M059J (cell line): ENCODE measurements around the gene ABCF1. TPM values are rescaled to one million over a fixed set of nuclear protein-coding genes. Genes with fewer than 3 reads are reported as not detected.
"Not testable (repeated sequence)": the region's sequence is repeated elsewhere in the genome, so short reads cannot be mapped to it uniquely, and the experiment has no call there.

Source experiments
- DNase-seq: peaks from one replicate; pipeline ENCODE4 v3.0.0-alpha.2; 2012; ENCODE audit warnings: low read depth
- total RNA-seq: library from RNA; depleted of rRNA; stranded (reverse); fragments of >200 nt; shearing (Covaris generic); gene quantifications from 2 replicates; pipeline ENCODE4 v1.2.3, GENCODE V29; 2014; rRNA removed

The ABCF1 gene
- 56.3 and 95.3 TPM in 2 replicates for total RNA-seq

GRCh38 chr6:30571075-30571761 lies at the start of gene ABCF1:
TSS of gene ABCF1 (plus strand) at chr6:30571442. CDS start at chr6:30571488, 46 bp downstream.
- peak; percentile 97 for DNase-seq

- DNase-seq = peak; percentile 68
These were observed 49.3 kb upstream of the ABCF1 start for GRCh38 chr6:30521952-30522351.

GRCh38 chr6:30526444-30526843 lies 44.8 kb upstream of the ABCF1 start:
- DNase-seq = not testable (repeated sequence)

- not testable (repeated sequence) for DNase-seq
These were observed 41.8 kb upstream of the ABCF1 start for GRCh38 chr6:30529349-30529875.

DNA sequence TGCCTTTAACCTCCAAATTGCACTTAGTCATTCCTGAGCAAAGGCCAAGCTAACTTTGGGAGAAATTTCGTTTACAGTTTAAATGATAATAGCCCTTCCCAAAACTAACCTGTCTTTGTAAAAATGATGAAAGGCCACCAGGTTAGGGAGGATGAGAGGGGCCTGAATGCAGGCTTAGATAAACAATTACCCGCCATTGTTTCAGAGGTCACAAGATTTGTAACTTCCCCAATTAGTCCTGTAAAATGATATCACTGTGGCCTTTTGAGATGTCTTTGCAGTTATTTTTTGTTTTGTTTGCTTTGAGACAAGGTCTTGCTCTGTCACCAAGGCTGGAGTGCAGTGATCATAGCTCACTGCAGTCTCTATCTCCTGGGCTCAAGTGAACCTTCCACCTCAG lies 41.2 kb upstream of the ABCF1 start:
- no peak for DNase-seq

DNA sequence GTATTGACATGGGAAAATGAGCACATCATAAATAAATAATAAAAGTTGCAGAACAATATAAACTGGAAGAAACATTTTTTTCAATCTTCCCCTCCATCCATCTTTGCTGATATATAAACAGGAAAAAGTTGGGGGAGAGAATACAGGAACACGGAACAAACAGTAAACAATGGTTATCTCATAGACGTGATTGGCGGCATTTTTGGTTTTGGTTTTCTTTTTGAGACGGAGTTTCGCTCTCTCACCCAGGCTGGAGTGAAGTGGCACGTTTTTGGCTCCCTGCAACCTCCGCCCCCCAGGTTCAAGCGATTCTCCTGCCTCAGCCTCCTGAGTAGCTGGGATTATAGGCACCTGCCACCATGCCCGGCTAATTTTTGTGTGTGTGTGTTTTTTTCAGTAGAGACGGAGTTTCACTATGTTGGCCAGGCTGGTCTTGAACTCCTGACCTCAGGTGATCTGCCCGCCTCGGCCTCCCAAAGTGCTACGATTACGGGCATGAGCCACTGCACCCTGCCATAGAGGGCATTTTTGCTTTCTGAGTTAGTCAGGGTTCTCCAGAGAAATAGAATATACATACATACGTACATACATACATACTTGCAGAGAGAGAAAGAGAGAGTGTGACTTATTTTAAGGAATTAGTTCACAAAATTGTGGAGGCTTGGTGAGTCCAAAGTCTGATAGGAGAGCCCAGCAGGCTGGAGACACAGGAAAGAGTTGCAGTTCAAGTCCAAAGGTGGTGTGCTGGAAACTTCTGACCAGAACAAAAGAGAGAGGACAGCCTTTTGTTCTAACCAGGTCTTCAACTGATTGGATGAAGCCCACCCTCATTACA lies 37.6 kb upstream of the ABCF1 start:
- DNase-seq = no peak

DNA sequence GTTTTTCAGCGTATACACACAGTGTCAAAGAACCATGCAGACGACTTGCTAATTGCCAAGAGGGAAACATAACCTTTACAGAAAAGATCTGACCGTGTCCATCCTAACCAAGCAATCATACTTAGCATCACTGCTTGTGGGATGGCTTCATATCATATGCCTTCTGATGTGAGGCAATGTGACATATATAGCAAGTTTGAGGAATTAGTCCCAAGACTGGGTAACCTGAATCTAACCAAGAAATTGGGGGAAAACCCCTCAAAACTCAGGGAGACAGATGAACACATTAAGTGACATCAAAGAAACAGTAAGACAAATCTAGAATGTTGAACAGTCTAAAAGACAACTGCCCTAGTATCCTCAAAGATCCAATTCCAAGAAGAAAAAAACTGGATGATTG lies 33.3 kb upstream of the ABCF1 start:
- no peak for DNase-seq

- DNase-seq = peak; percentile 83
These were observed 29.5 kb upstream of the ABCF1 start for GRCh38 chr6:30541515-30542403.

GRCh38 chr6:30542404-30542725 lies 28.9 kb upstream of the ABCF1 start:
- DNase-seq = no peak

- no peak for DNase-seq
These were observed 28.3 kb upstream of the ABCF1 start for GRCh38 chr6:30542915-30543314.

DNA sequence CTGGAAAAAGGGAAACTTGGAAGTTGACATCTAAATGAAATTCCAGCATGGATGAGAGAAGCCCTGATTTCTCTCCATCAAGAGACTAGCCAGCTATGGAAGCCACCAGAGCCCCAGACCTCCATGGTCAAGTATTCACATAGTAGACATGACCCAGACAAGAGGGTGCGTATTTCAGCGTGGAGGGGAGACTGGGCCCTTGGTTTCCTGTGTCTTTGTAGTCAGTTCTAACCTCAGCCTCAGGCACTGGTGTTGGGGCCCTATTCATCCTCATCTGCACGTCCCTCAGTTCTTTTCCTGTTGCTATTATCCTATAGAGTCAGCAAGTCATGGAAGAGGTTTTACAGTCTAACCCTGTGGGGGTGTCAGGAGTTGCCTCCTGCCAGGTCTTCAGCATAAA lies 27.4 kb upstream of the ABCF1 start:
- no peak for DNase-seq

DNA sequence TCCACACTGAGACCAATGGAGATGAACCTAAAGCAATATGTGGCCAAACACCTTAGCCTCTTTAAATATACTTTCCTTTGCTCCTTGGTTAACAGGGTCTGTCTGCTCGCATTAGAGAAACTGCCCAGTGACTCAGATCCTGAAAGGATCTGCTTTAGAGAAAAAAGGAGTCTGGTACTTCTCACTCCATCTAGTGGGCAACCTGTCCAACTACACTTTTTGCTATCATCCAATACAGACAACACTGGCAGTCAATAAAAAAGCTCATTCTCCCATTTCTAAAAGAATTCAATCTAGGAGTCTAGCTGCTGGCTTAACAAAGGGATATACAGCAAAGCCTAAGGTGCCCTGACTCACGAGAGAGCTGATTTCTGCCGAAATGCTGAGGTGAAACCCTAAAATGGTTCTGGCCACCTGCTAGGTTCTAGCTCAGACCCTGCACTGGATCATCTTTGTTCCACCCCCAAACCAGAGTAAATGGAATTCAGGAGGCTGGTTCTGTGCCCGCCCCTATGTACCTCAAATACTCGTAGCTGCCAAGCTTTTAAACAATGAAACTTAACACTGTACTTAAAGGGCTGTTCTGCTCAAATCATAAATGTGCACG lies 26.5 kb upstream of the ABCF1 start:
- DNase-seq = peak; percentile 84

- DNase-seq = no peak
These were observed 23.8 kb upstream of the ABCF1 start for GRCh38 chr6:30547454-30547853.

GRCh38 chr6:30548375-30548774 lies 22.9 kb upstream of the ABCF1 start:
- DNase-seq = peak; percentile 77

DNA sequence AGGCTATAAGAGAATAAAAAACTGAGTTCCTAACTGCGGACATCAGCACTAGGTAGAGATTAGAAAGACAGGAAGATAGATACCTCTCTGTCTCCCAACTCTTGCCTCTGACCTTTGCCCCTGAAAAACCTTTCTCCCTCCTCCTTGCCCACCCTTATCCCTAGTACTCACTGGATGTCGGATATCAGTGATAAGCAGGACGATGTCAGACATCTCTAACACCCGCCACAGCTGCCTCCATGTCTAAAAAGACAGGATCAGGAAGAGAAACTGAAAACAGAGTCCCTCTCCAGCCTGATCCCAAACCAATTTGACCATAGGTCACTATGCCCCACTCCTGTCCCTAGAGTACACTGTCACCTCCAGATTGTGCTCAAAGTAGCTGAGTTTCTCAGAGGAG lies 16.8 kb upstream of the ABCF1 start:
- DNase-seq = no peak

DNA sequence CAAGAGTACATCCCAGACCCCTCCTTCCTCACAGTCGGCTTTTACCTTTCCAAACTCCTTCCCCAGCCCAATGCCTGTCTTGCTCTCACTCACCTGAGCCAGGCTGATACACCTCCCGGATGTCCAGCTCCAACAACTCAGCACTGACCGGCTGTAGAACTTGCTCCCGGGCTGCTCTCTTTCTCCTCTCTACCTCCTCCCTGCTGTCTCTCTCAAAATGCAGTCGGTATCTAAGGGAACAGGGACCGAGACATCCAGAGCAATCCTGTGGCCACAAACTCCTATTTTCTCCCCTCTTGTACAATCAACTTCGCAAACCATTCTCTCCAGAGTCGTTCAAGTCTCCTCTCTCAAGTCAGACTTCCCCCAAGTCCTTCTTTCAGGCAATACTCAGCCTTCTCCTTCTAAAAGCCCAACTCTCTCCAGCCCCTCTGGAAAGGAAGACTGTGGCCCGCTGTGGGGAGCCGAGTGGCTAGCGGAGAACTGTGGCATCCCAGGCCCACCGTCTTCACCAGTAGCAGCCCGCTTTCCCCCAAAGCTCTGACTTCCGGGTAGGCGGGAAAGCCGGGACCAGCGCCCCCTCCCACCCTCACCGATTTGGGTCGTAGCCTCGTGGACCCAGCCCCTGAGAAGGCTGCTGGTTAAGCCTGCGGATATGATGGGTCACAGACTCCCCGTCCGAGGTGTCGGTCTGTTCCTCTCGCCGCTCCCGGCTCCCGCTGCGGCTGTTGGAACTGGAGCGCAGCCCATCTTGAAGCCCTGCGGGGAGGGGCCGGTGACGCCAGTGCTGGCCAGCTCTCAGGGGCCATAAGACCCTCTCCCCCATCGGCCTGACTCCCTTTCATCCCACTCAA lies 16.1 kb upstream of the ABCF1 start:
- peak; percentile 52 for DNase-seq

GRCh38 chr6:30555816-30556065 lies 15.5 kb upstream of the ABCF1 start:
- no peak for DNase-seq

DNA sequence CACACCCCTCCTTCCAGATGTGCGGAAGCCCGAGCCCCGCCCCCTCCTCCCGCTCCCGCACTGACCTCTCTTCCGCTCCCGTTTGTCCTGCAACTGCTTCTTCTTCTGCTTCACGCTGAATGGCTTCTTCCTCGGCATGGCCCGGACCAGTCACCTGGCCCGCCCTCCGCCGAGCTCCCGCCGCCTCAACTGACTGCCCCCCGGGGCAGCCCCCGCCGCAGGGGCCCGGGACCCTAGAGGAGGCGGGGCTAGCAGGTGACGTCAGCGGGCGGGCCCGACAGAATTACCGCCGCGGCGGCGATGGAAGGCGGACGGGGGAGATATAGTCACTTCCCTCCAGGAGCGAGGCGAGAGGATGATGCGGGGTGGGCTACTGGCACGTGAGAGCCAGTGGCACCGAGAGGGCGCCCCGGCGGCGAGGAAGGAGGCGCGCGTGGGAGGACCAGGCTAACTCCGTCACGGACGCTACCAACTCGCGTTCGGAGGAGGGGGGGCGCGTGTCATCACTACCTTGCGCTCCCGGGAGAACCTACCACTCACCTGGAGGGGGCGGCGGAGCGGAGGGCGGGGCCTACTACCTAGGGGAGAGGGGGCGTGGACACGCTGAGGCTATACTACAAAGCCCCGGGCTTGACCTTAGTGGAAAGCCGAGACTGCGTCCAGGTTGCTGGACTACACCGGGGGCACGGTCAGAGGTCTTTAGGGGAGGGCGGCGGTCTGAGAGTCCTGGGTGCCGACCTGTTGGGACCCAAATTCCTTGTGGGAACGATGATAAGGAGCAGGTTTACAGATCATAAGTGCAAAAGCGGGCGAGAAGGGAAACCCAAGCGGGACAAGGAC lies 15.0 kb upstream of the ABCF1 start, which contains the start of gene GNL1:
Gene GNL1, minus strand, starts transcription at position 424 of the 840 bp plus-strand sequence. Its CDS starts 286 bp downstream, at position 138.
- peak; percentile 93 for DNase-seq

DNA sequence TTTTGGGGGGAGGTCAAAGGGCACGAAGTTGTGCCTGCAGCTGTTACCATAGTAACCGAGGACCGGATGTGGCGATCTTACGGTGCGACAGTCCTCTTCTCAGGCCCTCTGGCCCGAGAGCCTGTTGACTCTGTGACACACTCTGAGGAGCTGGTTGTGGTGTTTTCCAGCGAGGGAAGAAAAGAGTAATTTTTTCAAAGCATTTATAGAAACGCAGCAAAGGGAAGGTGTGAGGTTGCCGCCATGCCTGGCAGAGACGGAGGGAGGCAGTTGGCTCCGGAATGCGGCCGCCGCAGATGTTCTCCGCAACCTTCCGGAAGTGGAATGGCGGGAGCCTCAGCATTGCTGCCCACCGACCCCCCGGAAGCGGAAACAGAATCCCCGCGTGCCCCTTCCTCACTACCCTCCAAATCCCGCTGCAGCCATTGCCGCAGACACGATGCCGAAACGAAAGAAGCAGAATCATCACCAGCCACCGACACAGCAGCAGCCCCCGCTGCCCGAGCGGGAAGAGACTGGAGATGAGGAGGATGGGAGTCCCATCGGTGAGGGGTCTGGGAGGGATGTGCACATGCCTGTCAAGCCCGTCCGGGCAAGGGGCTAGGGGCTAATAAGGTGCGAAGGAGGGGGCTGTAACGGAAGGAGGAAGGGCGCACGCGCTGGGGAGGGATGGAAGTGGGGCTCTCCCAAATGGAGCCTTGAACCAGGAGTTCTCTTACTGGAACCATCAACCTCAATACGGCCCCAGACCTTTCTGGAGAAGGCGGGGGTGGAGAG lies 14.1 kb upstream of the ABCF1 start, which contains the start of gene PRR3:
Gene PRR3, plus strand, starts transcription at position 390 of the 777 bp plus-strand sequence. Its CDS starts 50 bp downstream, at position 440.
- DNase-seq = peak; percentile 96
